Breast epithelium (tissue), 3 donors: ENCODE results near the gene TJP2.

ENCODE experiments used
- CTCF ChIP-seq, 3 donors: fragments of 450-650 bp; IDR thresholded peaks; one replicate each; pipeline ENCODE4 v1.5.1; 2016 to 2017; ENCODE audit warnings: antibody characterized with exemption in 3 of 3, mild to moderate bottlenecking in 3 of 3, moderate library complexity in 3 of 3
- POLR2AphosphoS5 ChIP-seq, 3 donors: sonication (generic); formaldehyde crosslinking; IDR thresholded peaks; one replicate each; pipeline ENCODE4 v1.6.1; 2017; ENCODE audit warnings: antibody characterized with exemption in 3 of 3

DNA sequence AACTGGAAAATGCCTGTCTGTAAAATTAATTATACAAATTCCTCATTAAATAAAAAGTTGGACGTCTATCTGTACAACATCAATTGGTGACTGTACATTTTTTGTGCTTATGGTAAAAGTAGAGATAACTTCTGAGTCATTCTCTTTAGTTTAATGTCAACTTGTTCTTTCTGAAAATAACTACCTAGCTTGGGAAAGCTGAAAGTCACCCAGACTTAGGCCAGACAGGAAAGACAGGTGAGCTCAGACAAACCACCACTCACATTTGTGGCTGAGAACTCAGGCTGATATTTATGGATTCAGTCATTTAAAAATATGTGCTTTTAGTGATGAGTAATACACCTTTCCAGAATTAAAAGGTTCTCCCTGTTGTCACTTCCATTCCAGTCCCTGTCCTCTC, 119.1 kb downstream of the TJP2 start:
- no peak for TF ChIP-seq CTCF (IDR thresholded peaks at IDR 0.05)
- no peak for TF ChIP-seq POLR2AphosphoS5 (IDR thresholded peaks at IDR 0.05)
